HepG2 (cell line): Measurements from ENCODE around the gene C14orf180. TPM values are rescaled to one million over a fixed set of nuclear protein-coding genes. Genes with fewer than 3 reads are reported as not detected.

Experiments
- BORCS8-MEF2B ChIP-seq: sonication (generic); formaldehyde crosslinking; IDR thresholded peaks from 2 replicates; pipeline ENCODE4 v1.8.0; 2022; ENCODE audit warnings: mild to moderate bottlenecking, missing genetic modification reagents
- GZF1 ChIP-seq: sonication (generic); formaldehyde crosslinking; IDR thresholded peaks from 2 replicates; pipeline ENCODE4 v1.5.1; 2020; ENCODE audit warnings: mild to moderate bottlenecking, missing genetic modification reagents
- HNF4A ChIP-seq: sonication (generic); formaldehyde crosslinking; IDR thresholded peaks from 2 replicates; pipeline ENCODE4 v1.4.0; 2020; ENCODE audit warnings: missing genetic modification reagents
- JUNB ChIP-seq: sonication (generic); formaldehyde crosslinking; IDR thresholded peaks from 2 replicates; pipeline ENCODE4 v1.8.0; 2022; ENCODE audit warnings: missing genetic modification reagents, mild to moderate bottlenecking, borderline replicate concordance
- KLF11 ChIP-seq: IDR thresholded peaks from 2 replicates; pipeline ENCODE4 v1.6.1; 2016; ENCODE audit warnings: missing compliant biosample characterization
- NFKB2 ChIP-seq: sonication (generic); formaldehyde crosslinking; IDR thresholded peaks from 2 replicates; pipeline ENCODE4 v1.4.0; 2020; ENCODE audit warnings: missing genetic modification reagents, borderline replicate concordance
- PCBP2 ChIP-seq: fragments of 200-400 bp; formaldehyde crosslinking; optimal IDR thresholded peaks from 2 replicates; pipeline ENCODE3; 2018; ENCODE audit warnings: low read length, low read depth; ENCODE audit not compliant: poor library complexity, severe bottlenecking
- SMC3 ChIP-seq: IDR thresholded peaks from 2 replicates; pipeline ENCODE4 v1.6.1; 2011; ENCODE audit warnings: low read length, improper control_type of control experiment
- ZBTB4 ChIP-seq: sonication (generic); formaldehyde crosslinking; IDR thresholded peaks from 2 replicates; pipeline ENCODE4 v1.4.0; 2020; ENCODE audit warnings: missing genetic modification reagents, mild to moderate bottlenecking, borderline replicate concordance
- ZNF253 ChIP-seq: sonication (generic); formaldehyde crosslinking; IDR thresholded peaks from 2 replicates; pipeline ENCODE4 v1.8.0; 2022; ENCODE audit warnings: mild to moderate bottlenecking, missing genetic modification reagents, borderline replicate concordance
- ZNF256 ChIP-seq: sonication (generic); formaldehyde crosslinking; conservative IDR thresholded peaks from 2 replicates; pipeline ENCODE4 v1.4.0; 2020; ENCODE audit warnings: missing genetic modification reagents
- ZNF432 ChIP-seq: sonication (generic); formaldehyde crosslinking; IDR thresholded peaks from 2 replicates; pipeline ENCODE4 v1.5.0; 2020; ENCODE audit warnings: missing genetic modification reagents, mild to moderate bottlenecking, borderline replicate concordance
- ZNF501 ChIP-seq: sonication (generic); formaldehyde crosslinking; IDR thresholded peaks from 2 replicates; pipeline ENCODE4 v1.5.1; 2020; ENCODE audit warnings: mild to moderate bottlenecking, moderate library complexity, missing genetic modification reagents
- polyA plus RNA-seq, 8 experiments: library from polyadenylated mRNA; depleted of rRNA in 3 of 8; stranded (reverse) in 7 of 8; unstranded in 1 of 8; fragments of >200 nt; fragmentation: Illumina TruSeq in 4 of 8; extraction: Trizol in 4 of 8; gene quantifications; 2 replicates each; pipeline versions ENCODE4 v1.2.1 to v1.2.3, GENCODE V29; 2011 to 2016; ENCODE audit warnings: low read depth in 4 of 8, missing spikeins in 1 of 8, mixed read lengths in 1 of 8; ENCODE audit not compliant: insufficient read depth in 1 of 8
- total RNA-seq, 5 experiments: library from RNA; depleted of rRNA; stranded (reverse); fragments of >200 nt; fragmentation: Illumina TruSeq; extraction: Trizol; gene quantifications; 2 replicates each; pipeline ENCODE4 v1.2.3, GENCODE V29; 2016; ENCODE audit warnings: low read depth in 1 of 5
- TF ChIP-seq, protein P1 (sequence below): sonication (generic); formaldehyde crosslinking; IDR thresholded peaks from 2 replicates; pipeline ENCODE4 v1.4.0; 2020; ENCODE audit warnings: missing genetic modification reagents, borderline replicate concordance

The C14orf180 gene
- total and polyA plus RNA-seq, 2 of the 13 experiments (the other 11 are each of a cell fraction or from before 2014, with no cell fraction given): not detected

DNA sequence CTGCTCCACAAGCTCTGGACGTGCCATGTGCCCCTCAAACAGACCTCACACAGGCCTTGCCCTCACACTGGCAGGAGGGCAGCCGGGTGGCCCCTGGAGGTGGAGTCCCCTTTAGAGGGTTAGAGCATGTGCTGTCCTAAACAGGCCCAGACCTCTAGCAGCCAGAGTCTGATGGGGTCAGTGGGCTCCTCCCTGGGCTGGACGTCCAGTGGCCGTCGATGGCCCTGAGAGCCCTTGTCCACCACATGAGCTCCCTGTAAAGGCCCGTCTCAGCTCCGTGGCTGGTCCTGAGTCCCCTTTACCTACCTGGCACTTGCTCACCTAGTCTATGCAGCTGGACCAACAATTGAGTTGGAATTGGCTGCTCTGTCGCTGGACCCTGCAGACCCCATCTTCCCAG is 21.2 kb downstream of the C14orf180 start (continued):
- TF ChIP-seq ZBTB4 (CRISPR knock-in tag) (no peak), BORCS8-MEF2B (CRISPR knock-in tag) (no peak), HNF4A (CRISPR knock-in tag) (no peak), ZNF253 (CRISPR knock-in tag) (no peak), SMC3 (no peak), NFKB2 (CRISPR knock-in tag) (no peak), PCBP2 (no peak), ZNF432 (CRISPR knock-in tag) (no peak), ZNF256 (CRISPR knock-in tag) (no peak), GZF1 (no peak), JUNB (no peak), KLF11 (CRISPR knock-in tag) (no peak), ZNF501 (CRISPR knock-in tag) (no peak)
- TF ChIP-seq, protein P1, sequence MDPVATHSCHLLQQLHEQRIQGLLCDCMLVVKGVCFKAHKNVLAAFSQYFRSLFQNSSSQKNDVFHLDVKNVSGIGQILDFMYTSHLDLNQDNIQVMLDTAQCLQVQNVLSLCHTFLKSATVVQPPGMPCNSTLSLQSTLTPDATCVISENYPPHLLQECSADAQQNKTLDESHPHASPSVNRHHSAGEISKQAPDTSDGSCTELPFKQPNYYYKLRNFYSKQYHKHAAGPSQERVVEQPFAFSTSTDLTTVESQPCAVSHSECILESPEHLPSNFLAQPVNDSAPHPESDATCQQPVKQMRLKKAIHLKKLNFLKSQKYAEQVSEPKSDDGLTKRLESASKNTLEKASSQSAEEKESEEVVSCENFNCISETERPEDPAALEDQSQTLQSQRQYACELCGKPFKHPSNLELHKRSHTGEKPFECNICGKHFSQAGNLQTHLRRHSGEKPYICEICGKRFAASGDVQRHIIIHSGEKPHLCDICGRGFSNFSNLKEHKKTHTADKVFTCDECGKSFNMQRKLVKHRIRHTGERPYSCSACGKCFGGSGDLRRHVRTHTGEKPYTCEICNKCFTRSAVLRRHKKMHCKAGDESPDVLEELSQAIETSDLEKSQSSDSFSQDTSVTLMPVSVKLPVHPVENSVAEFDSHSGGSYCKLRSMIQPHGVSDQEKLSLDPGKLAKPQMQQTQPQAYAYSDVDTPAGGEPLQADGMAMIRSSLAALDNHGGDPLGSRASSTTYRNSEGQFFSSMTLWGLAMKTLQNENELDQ (CRISPR knock-in tag): no peak
